ENCODE measurements around the gene PLEKHJ1. TPM values are rescaled to one million over a fixed set of nuclear protein-coding genes. Genes with fewer than 3 reads are reported as not detected.

Gene PLEKHJ1
- total RNA-seq, 1 donor from 2014 or later, result 78.3 TPM

DNA sequence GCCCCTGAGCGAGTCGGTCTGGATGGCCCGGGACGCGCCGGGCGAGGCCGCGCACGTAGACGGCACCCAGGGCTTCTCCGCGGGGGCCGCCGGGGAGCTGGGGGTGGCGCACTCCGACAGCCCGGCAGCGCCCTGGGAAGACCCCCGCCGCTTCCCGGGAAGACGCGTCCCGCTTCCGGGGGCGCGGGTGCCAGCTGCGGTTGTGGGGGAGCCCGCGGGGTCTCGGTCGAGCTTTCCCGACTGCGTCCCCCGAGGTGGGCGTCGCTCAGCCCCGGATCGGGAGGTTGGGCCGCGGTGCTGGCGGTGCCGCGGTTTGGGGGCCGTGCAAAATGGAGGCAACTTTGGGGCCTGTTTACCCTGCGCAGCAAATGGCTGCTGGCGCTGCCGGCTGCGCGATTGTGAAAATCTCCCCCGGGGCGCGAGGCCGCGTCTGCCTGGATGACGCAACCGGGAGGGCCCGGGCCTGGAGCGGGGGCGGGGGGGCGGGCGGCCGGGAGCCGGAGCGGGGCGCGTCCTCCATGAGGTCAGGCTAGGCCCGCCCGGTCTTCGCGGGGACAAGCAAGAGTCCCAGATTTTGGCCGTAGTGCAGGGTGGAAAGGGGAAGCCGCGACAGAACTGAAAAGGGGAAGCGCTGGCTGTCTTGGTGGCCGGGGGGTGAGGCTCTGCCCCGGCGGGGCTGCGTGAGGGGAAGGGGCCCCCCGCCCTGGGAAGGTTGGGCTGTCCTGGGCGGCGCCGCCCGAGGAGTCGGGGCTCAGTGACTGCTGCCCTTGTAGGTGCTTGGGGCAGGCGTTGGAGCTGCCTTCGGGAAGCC is 34.5 kb upstream of the PLEKHJ1 start:
- DNase-seq (ENCODE audit: low read depth) (peak; percentile 66), FAIRE-seq (no peak)
- Histone ChIP-seq H3K9ac (ENCODE audit: low read length) (peak overlapping the region; percentile 99), H3K4me1 (ENCODE audit: insufficient read depth, low read length) (peaks cover 32% of the 10 kb centered on the region), H3K79me2 (ENCODE audit: insufficient read depth, low read length) (peaks cover 61% of the 10 kb centered on the region), H2AFZ (ENCODE audit: low read depth, low read length) (no peak overlapping the region), H3K9me3 (ENCODE audit: insufficient read depth, low read depth, low read length) (no peaks in the 10 kb centered on the region), H4K20me1 (ENCODE audit: insufficient read depth, low read length) (peaks cover 60% of the 10 kb centered on the region), H3K4me3 (ENCODE audit: insufficient read depth, low read depth, low read length) (peak overlapping the region; percentile 96), H3K36me3 (ENCODE audit: insufficient read depth, low read length) (peaks cover 3% of the 10 kb centered on the region), H3K27ac (ENCODE audit: low read depth, low read length) (peak overlapping the region; percentile 91), H3K4me2 (ENCODE audit: low read length) (peak overlapping the region; percentile 96), H3K27me3 (ENCODE audit: insufficient read depth, low read length) (no peaks in the 10 kb centered on the region)
- Mint-ChIP-seq H3K4me1 (ENCODE audit: low read depth, unreplicated experiment) (peaks cover 17% of the 10 kb centered on the region), H3K9me3 (ENCODE audit: unreplicated experiment) (no peaks in the 10 kb centered on the region), H3K4me3 (ENCODE audit: unreplicated experiment) (peak overlapping the region; percentile 95), H3K27ac (ENCODE audit: unreplicated experiment) (no peak overlapping the region), H3K27me3 (ENCODE audit: low read depth, unreplicated experiment) (no peaks in the 10 kb centered on the region), H3K36me3 (ENCODE audit: low read depth, unreplicated experiment) (peaks cover 14% of the 10 kb centered on the region)
- TF ChIP-seq EZH2 (IDR thresholded peaks at IDR 0.05; ENCODE audit: insufficient read depth, low read length), result no peak
- TF ChIP-seq, protein P1, sequence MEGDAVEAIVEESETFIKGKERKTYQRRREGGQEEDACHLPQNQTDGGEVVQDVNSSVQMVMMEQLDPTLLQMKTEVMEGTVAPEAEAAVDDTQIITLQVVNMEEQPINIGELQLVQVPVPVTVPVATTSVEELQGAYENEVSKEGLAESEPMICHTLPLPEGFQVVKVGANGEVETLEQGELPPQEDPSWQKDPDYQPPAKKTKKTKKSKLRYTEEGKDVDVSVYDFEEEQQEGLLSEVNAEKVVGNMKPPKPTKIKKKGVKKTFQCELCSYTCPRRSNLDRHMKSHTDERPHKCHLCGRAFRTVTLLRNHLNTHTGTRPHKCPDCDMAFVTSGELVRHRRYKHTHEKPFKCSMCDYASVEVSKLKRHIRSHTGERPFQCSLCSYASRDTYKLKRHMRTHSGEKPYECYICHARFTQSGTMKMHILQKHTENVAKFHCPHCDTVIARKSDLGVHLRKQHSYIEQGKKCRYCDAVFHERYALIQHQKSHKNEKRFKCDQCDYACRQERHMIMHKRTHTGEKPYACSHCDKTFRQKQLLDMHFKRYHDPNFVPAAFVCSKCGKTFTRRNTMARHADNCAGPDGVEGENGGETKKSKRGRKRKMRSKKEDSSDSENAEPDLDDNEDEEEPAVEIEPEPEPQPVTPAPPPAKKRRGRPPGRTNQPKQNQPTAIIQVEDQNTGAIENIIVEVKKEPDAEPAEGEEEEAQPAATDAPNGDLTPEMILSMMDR (IDR thresholded peaks at IDR 0.05; ENCODE audit: insufficient read depth, low read depth, low read length), result no peak

DNA sequence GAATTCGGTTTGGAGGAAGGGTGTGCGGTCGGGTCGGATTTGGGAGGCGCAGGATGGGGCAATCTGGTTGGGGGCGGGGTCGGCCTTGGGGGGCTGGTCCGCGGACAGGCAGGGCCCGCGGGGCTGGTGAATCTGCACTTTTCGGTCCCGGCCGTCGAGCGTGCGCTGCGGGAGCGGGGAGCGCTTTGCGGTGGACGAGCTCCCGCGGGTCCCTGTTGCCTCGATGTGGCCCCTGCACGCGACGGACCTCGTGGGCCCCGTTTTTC is 34.0 kb upstream of the PLEKHJ1 start:
- no peaks in the 10 kb centered on the region for H3K9me3 Mint-ChIP-seq (ENCODE audit: unreplicated experiment)
- H3K36me3 ChIP-seq (ENCODE audit: insufficient read depth, low read length), result peaks cover 3% of the 10 kb centered on the region
- H3K27me3 Mint-ChIP-seq (ENCODE audit: low read depth, unreplicated experiment), result no peaks in the 10 kb centered on the region
- peak overlapping the region; percentile 94 for H3K4me3 Mint-ChIP-seq (ENCODE audit: unreplicated experiment)
- peaks cover 14% of the 10 kb centered on the region for H3K36me3 Mint-ChIP-seq (ENCODE audit: low read depth, unreplicated experiment)
- no peak for DNase-seq (ENCODE audit: low read depth)
- H3K4me1 ChIP-seq (ENCODE audit: insufficient read depth, low read length), result peaks cover 29% of the 10 kb centered on the region
- peak overlapping the region; percentile 84 for H3K27ac Mint-ChIP-seq (ENCODE audit: unreplicated experiment)
- peaks cover 16% of the 10 kb centered on the region for H3K4me1 Mint-ChIP-seq (ENCODE audit: low read depth, unreplicated experiment)
- peak overlapping the region; percentile 96 for H3K4me2 ChIP-seq (ENCODE audit: low read length)
- no peak for TF ChIP-seq EZH2 (IDR thresholded peaks at IDR 0.05; ENCODE audit: insufficient read depth, low read length)
- TF ChIP-seq, protein P1 (IDR thresholded peaks at IDR 0.05; ENCODE audit: insufficient read depth, low read depth, low read length), result no peak
- H3K4me3 ChIP-seq (ENCODE audit: insufficient read depth, low read depth, low read length), result peak overlapping the region; percentile 96
- peak overlapping the region; percentile 91 for H3K27ac ChIP-seq (ENCODE audit: low read depth, low read length)
- no peaks in the 10 kb centered on the region for H3K27me3 ChIP-seq (ENCODE audit: insufficient read depth, low read length)
- peak overlapping the region; percentile 99 for H3K9ac ChIP-seq (ENCODE audit: low read length)
- H3K79me2 ChIP-seq (ENCODE audit: insufficient read depth, low read length), result peaks cover 56% of the 10 kb centered on the region
- H4K20me1 ChIP-seq (ENCODE audit: insufficient read depth, low read length), result peaks cover 55% of the 10 kb centered on the region
- H2AFZ ChIP-seq (ENCODE audit: low read depth, low read length), result no peak overlapping the region
- no peak for FAIRE-seq
- H3K9me3 ChIP-seq (ENCODE audit: insufficient read depth, low read depth, low read length), result no peaks in the 10 kb centered on the region

All from astrocyte (in vitro differentiated cells and primary cell).